ENCODE measurements around the gene ADAMTSL5.

Gene ADAMTSL5

DNA sequence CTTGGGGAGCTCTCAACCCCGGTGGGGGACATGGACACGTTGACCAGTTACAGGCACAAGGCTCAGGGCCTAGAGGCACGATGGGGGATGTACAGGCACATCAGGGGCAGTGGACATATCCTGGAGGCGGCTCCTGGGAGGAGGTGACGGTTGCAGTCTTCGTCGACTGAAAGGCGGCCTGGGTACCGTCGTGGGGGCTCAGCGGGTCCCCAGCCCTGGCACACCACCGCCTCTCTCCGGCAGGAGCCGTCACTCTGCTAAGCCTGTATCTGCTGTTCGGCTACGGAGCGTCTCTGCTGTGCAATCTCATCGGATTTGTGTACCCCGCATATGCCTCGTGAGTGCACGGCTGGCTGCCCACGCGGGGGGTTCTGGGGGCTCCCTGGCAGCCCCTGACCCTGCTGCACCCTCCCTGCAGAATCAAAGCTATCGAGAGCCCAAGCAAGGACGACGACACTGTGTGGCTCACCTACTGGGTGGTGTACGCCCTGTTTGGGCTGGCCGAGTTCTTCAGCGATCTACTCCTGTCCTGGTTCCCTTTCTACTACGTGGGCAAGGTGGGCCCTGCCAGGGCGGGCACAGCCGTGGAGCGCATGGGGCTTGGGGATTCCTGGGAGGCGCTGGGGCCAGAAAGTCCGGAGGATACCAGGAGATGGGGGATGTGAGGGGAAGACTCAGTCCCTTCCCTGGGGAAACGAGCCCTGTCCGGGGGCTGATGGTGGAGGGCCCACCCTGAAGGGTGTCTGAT, 17.6 kb downstream of the ADAMTSL5 start:
- DNase-seq (ENCODE audit: low read depth in 1 of 2, low spot score in 1 of 2), result no peak
- TF ChIP-seq JUND (IDR thresholded peaks at IDR 0.05; ENCODE audit: low read depth), result no peak
- in situ Hi-C loops (cut with HindIII; ENCODE audit: low pct_unique_long_range_greater_than_20kb, low sequenced_read_pairs), result no loop called here

DNA sequence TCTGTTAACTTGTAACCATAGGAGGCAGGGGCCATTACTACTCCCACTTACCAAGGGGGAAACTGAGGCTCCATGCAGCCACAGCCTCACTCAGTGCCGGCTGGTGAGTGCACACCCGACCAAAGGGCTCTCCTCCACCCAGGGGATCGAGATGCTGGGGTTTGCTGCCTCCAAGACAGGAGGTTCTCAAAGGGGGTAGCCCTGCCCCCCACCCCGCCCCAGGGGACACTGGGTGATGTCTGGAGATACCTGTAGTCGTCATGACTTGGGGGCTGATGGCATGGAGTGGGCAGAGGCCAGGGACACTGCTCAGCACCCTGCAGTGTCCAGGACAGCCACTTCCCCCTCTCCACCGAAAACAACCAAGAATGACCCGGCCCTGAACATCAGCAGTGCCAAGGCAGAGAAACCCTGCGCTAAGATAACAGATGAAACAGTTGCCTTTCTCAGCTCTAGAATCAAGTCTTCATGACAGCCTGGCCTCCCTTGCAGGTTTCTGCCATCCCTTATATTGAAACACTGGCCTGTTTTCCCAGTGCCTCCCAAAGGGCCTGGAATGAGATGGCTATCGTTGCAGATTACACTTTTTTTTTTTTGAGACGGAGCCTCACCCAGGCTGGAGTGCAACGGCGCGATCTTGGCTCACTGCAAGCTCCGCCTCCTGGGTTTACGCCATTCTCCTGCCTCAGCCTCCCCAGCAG, 18.6 kb downstream of the ADAMTSL5 start:
- in situ Hi-C loops (cut with HindIII; ENCODE audit: low pct_unique_long_range_greater_than_20kb, low sequenced_read_pairs), result no loop called here
- no peak for TF ChIP-seq JUND (IDR thresholded peaks at IDR 0.05; ENCODE audit: low read depth)
- DNase-seq (ENCODE audit: low read depth in 1 of 2, low spot score in 1 of 2), result no peak

DNA sequence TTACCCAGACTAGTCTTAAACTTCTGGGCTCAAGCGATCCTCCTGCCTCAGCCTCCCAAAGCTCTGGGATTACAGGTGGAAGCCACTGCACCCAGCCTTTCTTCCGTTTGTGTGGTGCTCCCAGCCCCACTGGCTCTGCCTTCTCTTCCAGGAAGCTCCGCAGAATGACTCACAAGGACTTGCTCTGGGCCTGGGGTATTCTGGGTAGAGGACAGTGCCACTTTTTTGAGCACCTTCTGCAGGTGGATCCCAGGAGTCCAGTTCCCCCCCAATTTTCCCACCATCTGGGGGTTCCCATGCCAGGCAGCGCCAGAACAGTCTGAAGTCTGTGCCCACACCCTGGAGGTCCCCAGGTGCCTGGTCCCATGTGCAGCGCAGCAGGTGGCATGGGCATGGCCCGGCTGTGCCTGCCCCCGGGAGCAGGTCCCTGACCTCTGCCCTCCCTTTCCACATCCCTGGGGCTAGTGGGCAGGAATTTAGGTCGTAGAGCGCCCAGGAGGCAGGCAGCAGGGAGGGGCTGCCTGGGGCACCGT, 20.3 kb downstream of the ADAMTSL5 start:
- DNase-seq (ENCODE audit: low read depth in 1 of 2, low spot score in 1 of 2), result no peak
- in situ Hi-C loops (cut with HindIII; ENCODE audit: low pct_unique_long_range_greater_than_20kb, low sequenced_read_pairs), result no loop called here

DNA sequence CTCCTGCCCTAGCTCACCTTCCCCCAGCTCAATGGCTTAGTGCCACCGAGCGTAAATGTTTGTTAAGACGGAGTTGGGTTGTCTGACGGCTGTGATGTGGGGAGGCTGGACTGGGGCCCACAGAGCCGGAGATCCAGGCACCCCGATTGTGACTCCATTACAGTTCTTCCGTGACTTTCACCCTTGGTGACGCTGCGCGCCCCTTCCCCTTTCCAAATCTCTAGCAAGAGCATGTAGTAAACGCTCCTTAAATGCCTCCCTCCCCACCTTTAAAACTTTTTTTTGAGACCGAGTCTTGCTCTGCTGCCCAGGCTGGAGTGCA, 21.0 kb downstream of the ADAMTSL5 start:
- peak in 1 of 2 experiments; percentile 59 for DNase-seq (ENCODE audit: low read depth in 1 of 2, low spot score in 1 of 2)
- TF ChIP-seq JUND (IDR thresholded peaks at IDR 0.05; ENCODE audit: low read depth), result no peak
- in situ Hi-C loops (cut with HindIII; ENCODE audit: low pct_unique_long_range_greater_than_20kb, low sequenced_read_pairs), result no loop called here

More for the DNA sequence above, 20.3 kb downstream of the ADAMTSL5 start:
- no peak for TF ChIP-seq JUND (IDR thresholded peaks at IDR 0.05; ENCODE audit: low read depth)

DNA sequence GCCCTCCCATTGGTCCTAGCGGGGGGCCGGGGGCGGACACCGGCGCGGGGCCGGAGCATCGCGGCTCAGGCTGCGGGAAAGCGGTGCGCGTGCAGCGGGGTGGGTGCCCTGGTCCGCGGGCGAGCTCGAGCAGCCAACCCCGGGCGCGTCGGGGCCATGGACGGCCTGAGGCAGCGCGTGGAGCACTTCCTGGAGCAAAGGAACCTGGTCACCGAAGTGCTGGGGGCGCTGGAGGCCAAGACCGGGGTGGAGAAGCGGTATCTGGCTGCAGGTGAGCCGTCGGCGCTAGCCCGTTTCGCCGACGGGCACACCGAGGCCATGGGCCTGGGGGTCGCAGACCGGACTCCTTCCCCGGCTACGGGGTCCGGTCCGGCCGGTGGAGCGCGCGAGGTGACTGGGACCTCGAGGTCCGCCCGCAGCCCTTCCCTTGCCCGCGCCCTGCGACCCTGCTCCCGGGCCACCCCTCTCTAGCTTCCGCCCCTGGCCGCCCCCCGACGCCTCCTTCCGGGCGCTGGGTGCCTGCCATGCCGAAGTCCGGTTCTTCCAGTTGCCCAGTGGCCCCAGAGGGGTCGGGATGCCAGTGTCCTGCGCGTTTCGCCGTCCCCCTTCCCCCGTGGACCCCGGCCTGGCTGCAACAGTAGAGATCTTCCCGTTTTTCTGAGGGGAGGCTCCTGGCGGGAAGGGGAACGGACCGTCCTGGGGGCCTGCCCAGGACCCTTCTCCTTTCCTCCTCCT, 21.5 kb downstream of the ADAMTSL5 start, which contains the start of gene REEP6:
REEP6 (plus strand) TSS at position 68 of the 735 bp plus-strand sequence; CDS start at position 157, 89 bp downstream.
- in situ Hi-C loops (cut with HindIII; ENCODE audit: low pct_unique_long_range_greater_than_20kb, low sequenced_read_pairs), result no loop called here

DNA sequence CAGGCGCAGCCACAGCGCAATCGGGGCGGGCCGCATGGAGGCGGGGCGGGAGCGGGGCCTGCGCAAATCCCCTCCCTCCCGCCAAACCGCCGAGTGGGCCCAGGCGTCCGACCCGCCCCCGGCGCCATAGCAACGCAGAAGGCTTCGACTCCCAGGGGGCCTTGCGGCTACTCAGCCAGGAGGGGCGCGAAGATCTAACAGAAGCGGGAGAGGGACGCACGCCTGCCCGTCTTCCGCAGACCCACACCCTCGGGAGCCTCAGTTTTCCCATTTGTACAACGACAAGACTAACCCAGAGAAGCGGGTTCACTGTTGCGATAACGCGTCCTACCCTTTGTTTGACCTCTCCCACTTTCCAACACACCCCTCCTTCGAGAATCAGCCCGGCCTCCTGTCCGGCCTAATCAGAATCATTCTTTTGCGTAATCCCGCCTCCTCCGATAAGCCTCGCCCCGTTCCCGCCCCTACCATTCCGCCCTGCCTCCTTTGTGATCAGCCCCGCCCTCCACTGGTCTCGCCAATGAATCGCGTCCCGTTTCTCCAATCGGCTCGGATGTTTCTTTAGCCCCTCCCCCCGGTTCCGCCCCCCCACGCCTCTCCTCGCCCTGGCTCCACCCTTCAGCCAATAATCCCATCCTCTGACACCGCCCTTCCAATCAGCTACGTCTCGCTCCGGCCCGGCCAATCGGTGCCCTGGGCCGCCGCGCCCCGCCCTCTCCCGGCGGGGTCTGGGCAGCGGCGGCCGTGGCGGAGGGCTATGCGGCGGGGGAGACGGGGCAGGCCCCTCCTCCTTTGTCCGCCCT, 22.3 kb downstream of the ADAMTSL5 start, which contains the start of gene PCSK4:
PCSK4 (minus strand) TSS at position 40 of the 803 bp plus-strand sequence; CDS start at position 36, 4 bp downstream.
- no peak for TF ChIP-seq JUND (IDR thresholded peaks at IDR 0.05; ENCODE audit: low read depth)
- in situ Hi-C loops (cut with HindIII; ENCODE audit: low pct_unique_long_range_greater_than_20kb, low sequenced_read_pairs), result no loop called here
- peak; percentile 95 to 98 for DNase-seq (ENCODE audit: low read depth in 1 of 2, low spot score in 1 of 2)

More for the DNA sequence above, 21.5 kb downstream of the ADAMTSL5 start, which contains the start of gene REEP6:
- no peak for TF ChIP-seq JUND (IDR thresholded peaks at IDR 0.05; ENCODE audit: low read depth)
- peak in 1 of 2 experiments; percentile 62 for DNase-seq (ENCODE audit: low read depth in 1 of 2, low spot score in 1 of 2)

DNA sequence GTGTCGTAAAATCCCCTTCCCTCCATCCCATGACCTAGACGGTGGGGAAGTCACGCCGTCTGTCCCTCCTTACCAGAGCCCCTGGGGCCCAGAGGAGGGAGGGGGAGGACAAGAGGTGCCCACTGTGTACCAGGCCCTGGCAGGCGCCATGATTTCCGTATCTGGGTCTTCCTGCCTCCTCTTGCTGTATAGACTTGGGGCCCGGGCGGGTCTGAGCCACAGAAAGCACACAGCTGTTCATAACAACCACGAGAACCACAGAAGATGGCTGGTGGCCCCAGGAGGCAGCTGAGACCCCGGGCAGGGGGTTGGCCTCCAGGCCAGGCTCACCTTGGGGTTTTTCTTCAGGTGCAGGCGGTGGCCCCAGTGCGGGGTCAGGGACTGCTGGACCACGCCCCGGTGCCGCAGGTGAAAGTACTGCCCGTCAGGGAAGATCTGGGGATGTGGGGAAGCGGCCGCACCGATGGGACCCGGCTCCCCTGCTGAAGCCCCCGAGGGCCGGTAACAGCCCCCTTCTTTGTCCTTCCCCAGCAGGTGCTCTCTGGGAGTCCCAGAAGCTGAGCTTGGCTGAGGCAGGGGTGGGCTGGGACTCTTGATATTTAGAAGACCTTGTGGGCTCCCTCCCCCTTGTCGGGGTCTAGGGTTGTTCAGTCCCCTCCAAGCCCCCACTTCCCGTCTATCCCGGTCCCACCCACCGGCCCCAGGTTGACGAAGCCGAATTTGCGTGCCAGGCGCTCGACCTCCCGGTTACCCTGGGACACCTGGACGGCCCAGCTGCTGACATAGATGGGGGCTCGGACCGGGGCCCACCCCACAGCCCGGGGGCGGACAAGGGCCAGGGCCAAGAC, 23.1 kb downstream of the ADAMTSL5 start:
- in situ Hi-C loops (cut with HindIII; ENCODE audit: low pct_unique_long_range_greater_than_20kb, low sequenced_read_pairs), result no loop called here
- DNase-seq (ENCODE audit: low read depth in 1 of 2, low spot score in 1 of 2), result no peak

DNA sequence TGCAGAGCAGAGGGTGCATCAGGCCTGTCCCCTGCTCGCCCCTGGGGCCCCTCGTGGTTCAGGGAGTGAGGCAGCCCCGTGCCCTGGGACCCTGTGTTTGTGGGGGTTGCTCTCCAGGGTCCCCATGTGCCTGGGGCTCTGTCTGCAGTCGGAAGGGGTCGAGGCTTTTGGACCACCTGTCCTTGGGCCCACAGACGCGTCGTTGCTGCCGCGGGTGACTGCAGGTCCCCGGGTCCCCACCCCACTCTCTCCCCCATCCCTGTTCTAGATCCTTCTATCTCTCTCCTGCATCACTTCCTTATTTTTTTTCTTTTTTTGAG, 24.6 kb downstream of the ADAMTSL5 start:
- in situ Hi-C loops (cut with HindIII; ENCODE audit: low pct_unique_long_range_greater_than_20kb, low sequenced_read_pairs), result no loop called here
- TF ChIP-seq JUND (IDR thresholded peaks at IDR 0.05; ENCODE audit: low read depth), result no peak
- DNase-seq (ENCODE audit: low read depth in 1 of 2, low spot score in 1 of 2), result no peak

More for the DNA sequence above, 23.1 kb downstream of the ADAMTSL5 start:
- no peak for TF ChIP-seq JUND (IDR thresholded peaks at IDR 0.05; ENCODE audit: low read depth)

DNA sequence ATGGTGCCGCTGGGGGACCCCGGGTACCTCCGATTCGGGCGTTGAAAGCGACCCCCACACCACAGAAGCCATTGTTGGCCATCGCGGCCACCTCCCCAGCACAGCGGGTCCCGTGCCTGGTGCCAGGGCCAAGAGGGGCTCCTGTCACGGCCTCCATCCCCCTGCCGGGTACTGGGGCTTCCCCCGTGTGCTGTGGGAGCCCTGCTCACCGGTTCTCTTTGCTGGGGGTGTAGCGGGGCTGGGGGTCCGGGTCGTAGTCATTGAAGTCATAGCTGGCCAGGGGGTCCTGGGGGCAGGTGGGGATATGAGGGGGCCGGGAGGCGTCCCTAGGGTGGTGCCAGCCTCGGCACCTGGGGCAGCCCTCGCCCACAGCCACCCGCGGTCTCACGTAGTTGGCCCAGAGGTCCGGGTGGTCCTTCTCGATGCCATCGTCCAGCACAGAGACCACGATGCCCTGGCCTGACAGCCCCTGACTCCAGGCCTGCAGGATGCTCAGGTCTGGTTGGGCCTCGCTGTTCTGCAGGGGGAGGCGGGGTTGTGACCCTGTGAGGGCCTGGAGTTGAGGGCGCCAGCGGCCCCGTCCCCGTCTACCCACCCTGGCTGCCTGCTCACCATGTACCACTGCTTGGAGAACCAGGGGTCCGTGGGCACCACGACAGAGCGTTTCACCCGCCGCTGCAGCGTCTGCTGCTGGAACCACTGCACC, 25.1 kb downstream of the ADAMTSL5 start:
- TF ChIP-seq JUND (IDR thresholded peaks at IDR 0.05; ENCODE audit: low read depth), result no peak
- no peak for DNase-seq (ENCODE audit: low read depth in 1 of 2, low spot score in 1 of 2)
- in situ Hi-C loops (cut with HindIII; ENCODE audit: low pct_unique_long_range_greater_than_20kb, low sequenced_read_pairs), result no loop called here

DNA sequence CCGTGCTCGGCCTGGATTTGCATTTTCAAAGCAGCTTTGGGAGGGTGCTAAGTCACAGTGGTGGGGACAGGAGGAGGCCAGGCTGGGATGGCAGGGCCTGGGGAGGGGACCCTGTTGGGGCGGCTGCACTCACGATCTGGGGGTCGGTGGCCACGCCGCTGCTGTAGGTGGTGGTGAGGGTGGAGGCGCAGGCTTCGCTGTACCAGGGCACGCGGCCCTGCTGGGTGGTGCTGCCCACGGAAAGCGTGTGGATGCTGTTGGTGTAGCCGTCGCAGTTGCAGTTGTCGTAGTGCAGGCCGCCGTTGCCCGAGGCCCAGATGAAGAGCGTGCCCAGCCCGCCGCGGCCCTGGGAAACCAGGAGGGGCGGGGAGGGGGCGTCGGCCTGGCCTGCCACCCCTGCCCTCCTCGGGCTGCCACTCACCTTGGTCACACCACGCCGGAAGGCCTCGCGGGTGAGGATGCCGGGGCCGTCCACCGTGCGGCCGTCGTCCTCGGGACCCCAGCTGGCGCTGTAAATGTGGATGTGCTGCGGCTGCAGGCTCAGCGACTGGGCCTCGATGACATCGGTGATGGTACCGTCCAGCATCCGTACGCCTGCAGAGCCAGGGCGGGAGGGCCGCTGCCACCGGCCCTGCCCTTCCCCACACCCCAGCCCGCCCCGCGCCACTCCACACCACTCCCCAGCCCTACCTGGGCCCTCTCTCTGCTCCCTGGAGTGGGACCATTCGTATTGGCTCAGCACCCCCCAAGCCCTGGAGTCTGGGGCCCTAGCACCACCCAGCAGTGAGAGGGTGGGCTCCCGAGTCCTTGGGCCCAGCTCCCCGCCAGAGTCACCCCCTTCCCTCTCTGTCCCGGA, 25.9 kb downstream of the ADAMTSL5 start:
- in situ Hi-C loops (cut with HindIII; ENCODE audit: low pct_unique_long_range_greater_than_20kb, low sequenced_read_pairs), result no loop called here
- TF ChIP-seq JUND (IDR thresholded peaks at IDR 0.05; ENCODE audit: low read depth), result no peak

More for the DNA sequence above, 25.9 kb downstream of the ADAMTSL5 start:
- DNase-seq (ENCODE audit: low read depth in 1 of 2, low spot score in 1 of 2), result no peak

Data from T47D (cell line).